HepG2 (cell line): ENCODE measurements around the gene ATG2A. TPM values are rescaled to one million over a fixed set of nuclear protein-coding genes. Genes with fewer than 3 reads are reported as not detected.

Experiments used
- FLYWCH1 ChIP-seq: sonication (generic); formaldehyde crosslinking; IDR thresholded peaks from 2 replicates; pipeline ENCODE4 v1.8.1; 2023; ENCODE audit warnings: mild to moderate bottlenecking, missing genetic modification reagents
- KAT8 ChIP-seq: IDR thresholded peaks from 2 replicates; pipeline ENCODE4 v1.6.1; 2016; ENCODE audit warnings: missing genetic modification reagents, missing compliant biosample characterization
- MEIS1 ChIP-seq: sonication (generic); formaldehyde crosslinking; IDR thresholded peaks from 2 replicates; pipeline ENCODE4 v1.9.0; 2021; ENCODE audit warnings: mild to moderate bottlenecking, missing genetic modification reagents, moderate library complexity, borderline replicate concordance
- PATZ1 ChIP-seq: sonication (generic); formaldehyde crosslinking; IDR thresholded peaks from 2 replicates; pipeline ENCODE4 v1.4.0; 2020; ENCODE audit warnings: missing genetic modification reagents
- RAD51 ChIP-seq: fragments of 450-650 bp; IDR thresholded peaks from 2 replicates; pipeline ENCODE4 v1.6.1; 2016; ENCODE audit warnings: borderline replicate concordance
- SYNCRIP ChIP-seq: fragments of 200-400 bp; formaldehyde crosslinking; IDR thresholded peaks from 2 replicates; pipeline ENCODE4 v1.6.1; 2018; ENCODE audit warnings: mild to moderate bottlenecking, low read depth, low read length; ENCODE audit not compliant: insufficient read depth
- TARDBP ChIP-seq: sonication (generic); formaldehyde crosslinking; IDR thresholded peaks from 2 replicates; pipeline ENCODE4 v1.8.0; 2022; ENCODE audit warnings: mild to moderate bottlenecking, missing genetic modification reagents
- THAP9 ChIP-seq: sonication (generic); formaldehyde crosslinking; IDR thresholded peaks from 2 replicates; pipeline ENCODE4; 2020; ENCODE audit warnings: missing genetic modification reagents, mild to moderate bottlenecking, borderline replicate concordance
- TP53 ChIP-seq: sonication (generic); formaldehyde crosslinking; conservative IDR thresholded peaks from 2 replicates; pipeline ENCODE4 v1.4.0; 2020; ENCODE audit warnings: missing genetic modification reagents
- WIZ ChIP-seq: sonication (generic); formaldehyde crosslinking; IDR thresholded peaks from 2 replicates; pipeline ENCODE4 v1.5.1; 2020; ENCODE audit warnings: mild to moderate bottlenecking, missing genetic modification reagents
- ZBTB2 ChIP-seq: sonication (generic); formaldehyde crosslinking; IDR thresholded peaks from 2 replicates; pipeline ENCODE4 v1.8.0; 2022; ENCODE audit warnings: low read depth, missing genetic modification reagents
- ZNF574 ChIP-seq: sonication (generic); formaldehyde crosslinking; IDR thresholded peaks from 2 replicates; pipeline ENCODE4 v1.4.0; 2020; ENCODE audit warnings: missing genetic modification reagents
- ZNF713 ChIP-seq: sonication (generic); formaldehyde crosslinking; IDR thresholded peaks from 2 replicates; pipeline ENCODE4 v1.4.0; 2020; ENCODE audit warnings: mild to moderate bottlenecking, missing genetic modification reagents
- ZNF776 ChIP-seq: sonication (generic); formaldehyde crosslinking; IDR thresholded peaks from 2 replicates; pipeline ENCODE4 v1.4.0; 2020; ENCODE audit warnings: mild to moderate bottlenecking, missing genetic modification reagents
- polyA plus RNA-seq, 8 experiments: library from polyadenylated mRNA; depleted of rRNA in 3 of 8; stranded (reverse) in 7 of 8; unstranded in 1 of 8; fragments of >200 nt; fragmentation: Illumina TruSeq in 4 of 8; extraction: Trizol in 4 of 8; gene quantifications; 2 replicates each; pipeline versions ENCODE4 v1.2.1 to v1.2.3, GENCODE V29; 2011 to 2016; ENCODE audit warnings: low read depth in 4 of 8, missing spikeins in 1 of 8, mixed read lengths in 1 of 8; ENCODE audit not compliant: insufficient read depth in 1 of 8
- total RNA-seq, 5 experiments: library from RNA; depleted of rRNA; stranded (reverse); fragments of >200 nt; fragmentation: Illumina TruSeq; extraction: Trizol; gene quantifications; 2 replicates each; pipeline ENCODE4 v1.2.3, GENCODE V29; 2016; ENCODE audit warnings: low read depth in 1 of 5
- TF ChIP-seq, protein P1 (sequence below): sonication (generic); formaldehyde crosslinking; IDR thresholded peaks from 2 replicates; pipeline ENCODE4 v1.4.0; 2020; ENCODE audit warnings: mild to moderate bottlenecking, low read depth, missing genetic modification reagents
- TF ChIP-seq, protein P2 (sequence below): sonication (generic); formaldehyde crosslinking; IDR thresholded peaks from 2 replicates; pipeline ENCODE4 v1.5.0; 2020; ENCODE audit warnings: missing genetic modification reagents
- TF ChIP-seq, protein P3 (sequence below): sonication (generic); formaldehyde crosslinking; IDR thresholded peaks from 2 replicates; pipeline ENCODE4 v1.4.0; 2020; ENCODE audit warnings: low read depth, mild to moderate bottlenecking, missing genetic modification reagents

ATG2A gene
- total and polyA plus RNA-seq, 2 of the 13 experiments (the other 11 are each of a cell fraction or from before 2014, with no cell fraction given), result 6.7 to 8.0 TPM

DNA sequence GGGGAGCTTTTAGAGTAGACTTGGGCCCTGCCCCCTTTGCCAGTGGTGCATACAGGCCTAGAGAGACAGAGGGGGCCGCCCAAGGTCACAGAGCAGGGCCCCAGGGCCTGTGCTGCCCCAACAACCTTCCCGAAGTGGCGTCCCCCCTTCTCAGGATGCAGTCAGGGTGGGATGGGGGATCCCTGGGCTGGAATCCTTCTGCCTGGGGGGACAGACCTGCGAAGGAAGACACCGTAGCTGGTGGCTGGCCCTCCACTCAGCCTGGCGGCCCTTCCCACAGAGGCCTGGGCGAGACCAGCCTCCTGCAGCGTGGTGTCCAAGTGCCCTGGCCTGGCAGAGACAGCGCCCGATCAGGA is 24.2 kb downstream of the ATG2A start (continued):
- TF ChIP-seq, protein P1, sequence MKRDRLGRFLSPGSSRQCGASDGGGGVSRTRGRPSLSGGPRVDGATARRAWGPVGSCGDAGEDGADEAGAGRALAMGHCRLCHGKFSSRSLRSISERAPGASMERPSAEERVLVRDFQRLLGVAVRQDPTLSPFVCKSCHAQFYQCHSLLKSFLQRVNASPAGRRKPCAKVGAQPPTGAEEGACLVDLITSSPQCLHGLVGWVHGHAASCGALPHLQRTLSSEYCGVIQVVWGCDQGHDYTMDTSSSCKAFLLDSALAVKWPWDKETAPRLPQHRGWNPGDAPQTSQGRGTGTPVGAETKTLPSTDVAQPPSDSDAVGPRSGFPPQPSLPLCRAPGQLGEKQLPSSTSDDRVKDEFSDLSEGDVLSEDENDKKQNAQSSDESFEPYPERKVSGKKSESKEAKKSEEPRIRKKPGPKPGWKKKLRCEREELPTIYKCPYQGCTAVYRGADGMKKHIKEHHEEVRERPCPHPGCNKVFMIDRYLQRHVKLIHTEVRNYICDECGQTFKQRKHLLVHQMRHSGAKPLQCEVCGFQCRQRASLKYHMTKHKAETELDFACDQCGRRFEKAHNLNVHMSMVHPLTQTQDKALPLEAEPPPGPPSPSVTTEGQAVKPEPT (CRISPR knock-in tag), result no peak; the same call in 1 of the 2 replicates
- no peak for TF ChIP-seq TARDBP (CRISPR knock-in tag)
- no peak for TF ChIP-seq SYNCRIP
- TF ChIP-seq, protein P2, sequence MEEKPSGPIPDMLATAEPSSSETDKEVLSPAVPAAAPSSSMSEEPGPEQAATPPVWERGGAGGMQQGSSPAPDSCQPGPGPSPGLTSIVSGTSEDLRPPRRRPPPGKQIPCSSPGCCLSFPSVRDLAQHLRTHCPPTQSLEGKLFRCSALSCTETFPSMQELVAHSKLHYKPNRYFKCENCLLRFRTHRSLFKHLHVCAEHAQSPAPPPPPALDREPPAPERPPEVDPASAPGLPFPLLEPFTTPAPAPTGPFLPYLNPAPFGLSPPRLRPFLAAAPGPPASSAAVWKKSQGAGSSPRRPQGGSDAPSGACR (CRISPR knock-in tag), result no peak
- no peak for TF ChIP-seq PATZ1 (CRISPR knock-in tag)
- TF ChIP-seq, protein P3, sequence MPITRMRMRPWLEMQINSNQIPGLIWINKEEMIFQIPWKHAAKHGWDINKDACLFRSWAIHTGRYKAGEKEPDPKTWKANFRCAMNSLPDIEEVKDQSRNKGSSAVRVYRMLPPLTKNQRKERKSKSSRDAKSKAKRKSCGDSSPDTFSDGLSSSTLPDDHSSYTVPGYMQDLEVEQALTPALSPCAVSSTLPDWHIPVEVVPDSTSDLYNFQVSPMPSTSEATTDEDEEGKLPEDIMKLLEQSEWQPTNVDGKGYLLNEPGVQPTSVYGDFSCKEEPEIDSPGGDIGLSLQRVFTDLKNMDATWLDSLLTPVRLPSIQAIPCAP, result 0 out of 2 replicates have a peak, but pooled peaks have one; percentile 50
- no peak; the same call in 1 of the 2 replicates for TF ChIP-seq ZNF713 (CRISPR knock-in tag)
- no peak for TF ChIP-seq KAT8 (CRISPR knock-in tag)
- 0 out of 2 replicates have a peak, but pooled peaks have one; percentile 51 for TF ChIP-seq WIZ
- TF ChIP-seq ZNF776 (CRISPR knock-in tag), result no peak
- TF ChIP-seq THAP9 (CRISPR knock-in tag), result no peak; the same call in 1 of the 2 replicates
- TF ChIP-seq MEIS1 (CRISPR knock-in tag), result 0 out of 2 replicates have a peak, but pooled peaks have one; percentile 5
- TF ChIP-seq ZNF574 (CRISPR knock-in tag), result no peak
- TF ChIP-seq FLYWCH1 (CRISPR knock-in tag), result no peak
- TF ChIP-seq ZBTB2 (CRISPR knock-in tag), result no peak
- no peak for TF ChIP-seq RAD51
- TF ChIP-seq TP53 (CRISPR knock-in tag), result no peak
